ENCODE data around the gene RFLNA. TPM values are rescaled to one million over a fixed set of nuclear protein-coding genes. Genes with fewer than 3 reads are reported as not detected.

Gene RFLNA
- total and polyA plus RNA-seq, 2 of the 4 experiments (the other 2 are of a cell fraction) = not detected

GRCh38 chr12:124337622-124338021 is 42.7 kb downstream of the RFLNA start:
- Histone ChIP-seq H3K9me1 (ENCODE audit: insufficient read depth, low read length) (peaks cover 2% of the 10 kb centered on the region; the same call in 1 of the 2 replicates), H3K27me3 (ENCODE audit: control insufficient read depth, insufficient read depth, low read length) (no peaks in the 10 kb centered on the region), H3K4ac (ENCODE audit: low read depth, low read length) (no peak overlapping the region), H3K36me3 (ENCODE audit: control insufficient read depth, insufficient read depth, low read length) (peaks cover 74% of the 10 kb centered on the region), H4K20me1 (ENCODE audit: insufficient read depth, low read length) (peaks cover 4% of the 10 kb centered on the region), H2BK15ac (ENCODE audit: low read depth, low read length) (no peak overlapping the region), H3K27ac (ENCODE audit: insufficient read depth, low read length) (no peak overlapping the region), H2BK20ac (ENCODE audit: low read depth, low read length) (no peak overlapping the region), H3K4me1 (ENCODE audit: control insufficient read depth, insufficient read depth, low read length) (no peaks in the 10 kb centered on the region), H3K79me1 (ENCODE audit: low read depth in 1 of 2, low read length in 2 of 2) (peaks cover 20 to 26% of the 10 kb centered on the region in 2 experiments), H4K5ac (ENCODE audit: low read depth, low read length) (no peak overlapping the region), H3K4me3 (ENCODE audit: insufficient read depth, low read depth, low read length) (no peak overlapping the region), H4K91ac (ENCODE audit: insufficient read depth, low read depth, low read length) (no peak overlapping the region), H3K23ac (ENCODE audit: low read depth, low read length) (no peak overlapping the region), H3K14ac (replicated peaks; ENCODE audit: low read depth, low read length) (no peak overlapping the region), H3K9me3 (ENCODE audit: control insufficient read depth, insufficient read depth, low read length) (no peaks in the 10 kb centered on the region), H3K4me2 (ENCODE audit: low read depth, low read length) (no peak overlapping the region), H3K18ac (ENCODE audit: low read depth, low read length) (no peak overlapping the region), H4K8ac (ENCODE audit: low read depth in 2 of 2, low read length in 2 of 2) (no peak overlapping the region), H3K56ac (ENCODE audit: extremely low read depth, insufficient read depth, low read length) (no peak overlapping the region), H3K9ac (ENCODE audit: low read depth, low read length) (no peak overlapping the region), H2BK120ac (ENCODE audit: low read depth, low read length) (no peak overlapping the region), H2AK5ac (ENCODE audit: low read depth, low read length) (no peak overlapping the region), H2BK5ac (ENCODE audit: low read depth, low read length, poor library complexity, severe bottlenecking) (no peak overlapping the region), H2AFZ (replicated peaks; ENCODE audit: low read length, poor library complexity) (no peak overlapping the region), H2AK9ac (replicated peaks; ENCODE audit: low read depth, low read length, poor library complexity) (no peak overlapping the region)
- intact Hi-C loops (cut with micrococcal nuclease) = no loop called here
- no peak for DNase-seq
- dilution Hi-C loops (cut with HindIII; ENCODE audit: low sequenced_read_pairs, unreplicated experiment) = no loop called here
- POLR2A ChIA-PET (ENCODE audit: unreplicated experiment) = no interaction called here
- WGBS, 2 experiments (ENCODE audit: extremely low coverage in 2 of 2, insufficient read length in 1 of 2) = 86% methylated on average over 13 of the region's 14 CpGs; no CpG with 5 or more reads in 1 of the 2 experiments
- TF ChIP-seq MAZ (IDR thresholded peaks at IDR 0.05; ENCODE audit: borderline replicate concordance, low read depth, low read length) (no peak), MXI1 (IDR thresholded peaks at IDR 0.05; ENCODE audit: borderline replicate concordance, low read depth, low read length) (no peak), RCOR1 (IDR thresholded peaks at IDR 0.05; ENCODE audit: insufficient replicate concordance, low read length) (no peak), USF2 (IDR thresholded peaks at IDR 0.05; ENCODE audit: low read depth, low read length) (no peak), POLR2A (IDR thresholded peaks at IDR 0.05; ENCODE audit: low read depth, low read length) (no peak), SMC3 (IDR thresholded peaks at IDR 0.05; ENCODE audit: low read depth, low read length) (no peak), CEBPB (IDR thresholded peaks at IDR 0.05; ENCODE audit: low read depth, low read length) (no peak), NFE2L2 (IDR thresholded peaks at IDR 0.05; ENCODE audit: low read depth, low read length) (no peak), CTCF (conservative IDR thresholded peaks at IDR 0.05; ENCODE audit: low read depth, low read length) (no peak), CHD1 (IDR thresholded peaks at IDR 0.05; ENCODE audit: low read depth, low read length) (no peak), RFX5 (IDR thresholded peaks at IDR 0.05; ENCODE audit: low read depth, low read length) (no peak), BHLHE40 (IDR thresholded peaks at IDR 0.05; ENCODE audit: low read depth, low read length) (no peak), RAD21 (IDR thresholded peaks at IDR 0.05; ENCODE audit: low read length) (no peak)
- in situ Hi-C loops (cut with MboI; ENCODE audit: low sequenced_read_pairs) = no loop called here
- BruUV-seq (replicated peaks) = no TSS peak
- CTCF ChIA-PET = no interaction called here
- ATAC-seq (ENCODE audit: low read depth) = no peak

Data from IMR-90 (cell line).